ENCODE data around the gene CNTN1.

Gene CNTN1

DNA sequence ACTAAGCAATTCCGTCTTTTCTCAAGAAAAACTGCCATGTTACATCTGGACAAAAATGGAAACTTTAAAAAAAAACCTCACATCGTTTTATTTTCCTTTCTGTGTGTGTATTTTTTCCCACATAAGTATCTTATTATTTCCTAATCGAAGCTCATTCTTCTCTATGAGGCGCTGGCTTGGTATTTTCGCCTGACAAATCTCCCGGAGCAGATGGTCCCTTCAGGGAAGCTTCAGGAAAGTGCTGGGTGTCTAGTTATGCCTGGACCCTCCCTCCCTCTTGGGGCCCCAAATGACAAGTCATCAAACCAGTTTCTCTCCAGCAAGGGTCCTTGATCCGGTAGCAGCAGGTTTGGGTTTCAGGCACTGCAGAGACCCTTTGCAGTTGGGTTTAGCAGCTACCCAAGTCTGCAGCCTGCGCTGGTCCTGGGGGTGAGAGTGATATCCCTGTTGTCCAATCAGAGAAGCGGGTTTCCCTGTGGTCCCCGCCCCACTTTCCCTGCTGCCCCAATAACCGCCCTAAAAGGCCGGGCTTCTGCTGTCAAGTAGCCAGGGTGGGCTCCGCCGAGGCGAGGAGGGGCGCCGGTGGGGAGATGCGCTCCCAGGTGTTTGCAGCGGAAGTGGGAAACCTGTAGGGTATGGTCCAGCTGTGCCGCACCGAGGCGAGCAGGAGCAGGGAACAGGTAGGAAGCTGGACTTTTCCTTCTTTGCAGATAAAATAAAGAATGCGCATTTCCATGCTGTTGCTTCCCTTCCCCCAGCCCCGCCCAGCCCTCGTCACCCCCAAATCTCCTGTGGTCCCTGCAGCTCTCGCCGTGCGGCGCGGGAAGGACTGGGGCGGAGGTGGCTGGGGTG is at the start of gene CNTN1:
CNTN1 (plus strand) TSS at position 527 of the 852 bp plus-strand sequence.
- DNase-seq (ENCODE audit: low read depth in 3 of 3), result no peak

GRCh38 chr12:40643506-40643905 is 48.7 kb upstream of the CNTN1 start:
- DNase-seq (ENCODE audit: low read depth in 3 of 3), result no peak

- no peak for DNase-seq (ENCODE audit: low read depth in 3 of 3)
Measured at GRCh38 chr12:40643976-40644375, 48.3 kb upstream of the CNTN1 start.

DNA sequence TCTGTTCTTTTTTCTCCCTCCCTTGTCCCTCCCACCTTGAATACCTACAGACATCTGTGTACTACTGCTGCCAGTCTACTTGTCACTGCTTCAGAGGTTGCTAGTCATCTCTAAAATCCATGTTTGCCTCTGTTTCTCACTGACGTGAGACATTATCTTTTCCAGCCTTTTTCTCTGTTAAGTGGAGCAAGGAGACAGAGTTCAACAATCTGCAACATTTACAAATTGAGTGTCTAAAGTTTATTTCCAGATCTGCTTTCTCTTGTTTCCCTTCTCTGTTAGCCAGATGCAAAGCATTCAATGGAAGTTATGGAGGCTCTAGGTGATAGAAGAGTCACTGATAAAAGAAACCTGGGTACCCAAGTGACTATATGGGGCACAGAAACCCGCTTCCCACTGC is 47.5 kb upstream of the CNTN1 start:
- DNase-seq (ENCODE audit: low read depth in 3 of 3), result no peak

GRCh38 chr12:40645361-40645760 is 46.9 kb upstream of the CNTN1 start:
- no peak for DNase-seq (ENCODE audit: low read depth in 3 of 3)

DNA sequence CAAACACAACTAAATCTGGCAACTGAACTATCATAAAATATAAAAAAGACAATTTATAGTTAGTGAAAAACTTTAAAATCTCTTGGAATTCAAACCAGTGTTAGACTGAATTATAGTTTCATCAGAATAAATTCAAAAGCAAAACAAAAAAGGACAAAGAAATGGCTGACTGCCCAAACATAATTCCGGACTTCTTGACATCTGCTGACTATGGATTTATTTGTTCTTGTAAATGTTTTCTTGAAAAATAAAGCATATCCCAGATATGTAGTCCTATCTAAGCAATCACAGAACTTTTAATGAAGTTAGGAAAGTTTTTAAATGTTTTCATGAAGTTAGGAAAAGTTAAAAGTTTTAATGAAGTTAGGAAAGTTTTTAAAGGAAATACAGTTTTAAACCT is 45.8 kb upstream of the CNTN1 start:
- DNase-seq (ENCODE audit: low read depth in 3 of 3), result no peak

DNA sequence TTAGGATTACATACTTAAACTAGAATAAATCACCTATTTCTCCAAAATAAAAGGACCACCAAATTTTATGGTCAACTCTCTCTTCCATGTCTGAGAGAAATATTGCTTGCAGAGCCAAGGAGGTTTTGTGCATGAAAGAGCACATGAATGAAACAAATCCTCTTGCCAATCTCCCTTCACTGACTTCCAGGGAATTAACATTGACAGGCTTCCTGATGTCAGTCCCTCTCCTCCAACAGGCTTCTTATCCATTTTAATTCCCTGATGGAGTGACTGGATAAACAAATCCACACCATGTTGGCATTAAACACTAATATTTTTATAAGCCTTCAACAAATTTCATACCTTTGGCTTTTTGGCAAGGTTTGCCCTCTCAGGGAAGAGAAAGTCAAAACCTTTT is 45.3 kb upstream of the CNTN1 start:
- no peak for DNase-seq (ENCODE audit: low read depth in 3 of 3)

GRCh38 chr12:40647651-40648050 is 44.6 kb upstream of the CNTN1 start:
- no peak for DNase-seq (ENCODE audit: low read depth in 3 of 3)

DNA sequence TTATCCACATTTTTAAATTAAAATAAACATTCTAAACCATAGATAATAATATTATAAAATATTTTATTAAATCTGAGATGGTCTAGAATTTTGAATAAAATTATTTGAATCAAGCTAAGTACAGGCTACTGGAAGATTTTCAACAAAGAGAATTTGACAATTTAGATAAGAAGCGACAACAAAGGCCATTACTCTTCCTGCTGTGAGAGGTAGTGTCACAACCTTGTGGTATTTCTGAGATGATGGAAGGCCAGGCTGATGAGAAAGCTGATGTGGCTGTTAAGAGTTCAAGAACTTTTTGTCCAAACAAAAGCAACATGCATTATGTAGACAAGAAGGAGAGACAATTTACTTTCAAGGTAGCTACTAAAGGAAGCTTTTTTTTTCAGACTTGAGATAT is 43.7 kb upstream of the CNTN1 start:
- DNase-seq (ENCODE audit: low read depth in 3 of 3), result no peak

- no peak for DNase-seq (ENCODE audit: low read depth in 3 of 3)
Measured at GRCh38 chr12:40650038-40650704, 42.1 kb upstream of the CNTN1 start.

- no peak for DNase-seq (ENCODE audit: low read depth in 3 of 3)
Measured at GRCh38 chr12:40655451-40655850, 36.8 kb upstream of the CNTN1 start.

- no peak for DNase-seq (ENCODE audit: low read depth in 3 of 3)
Measured at GRCh38 chr12:40662366-40662765, 29.9 kb upstream of the CNTN1 start.

- no peak for DNase-seq (ENCODE audit: low read depth in 3 of 3)
Measured at GRCh38 chr12:40663781-40664180, 28.5 kb upstream of the CNTN1 start.

DNA sequence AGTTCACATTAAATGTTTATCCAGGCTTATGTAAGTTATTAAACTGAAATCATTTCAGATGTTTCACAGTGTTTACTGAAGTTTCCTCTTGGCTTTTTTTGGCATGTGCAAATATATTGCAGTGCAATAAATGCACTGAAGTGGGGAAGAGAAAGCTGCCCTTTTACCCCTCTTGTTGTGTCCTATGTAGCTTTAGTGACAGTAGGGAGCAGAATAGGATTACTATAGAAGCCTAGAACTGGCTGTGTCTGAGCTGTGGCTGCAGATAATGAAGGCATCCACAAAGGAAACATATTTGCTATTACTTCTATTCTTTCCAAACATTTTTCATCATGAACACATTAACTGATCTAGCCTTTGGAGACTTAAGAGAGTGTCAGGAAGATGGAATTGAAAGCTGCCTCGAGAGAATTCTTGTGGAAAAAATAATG is 24.1 kb upstream of the CNTN1 start:
- no peak for DNase-seq (ENCODE audit: low read depth in 3 of 3)

- no peak for DNase-seq (ENCODE audit: low read depth in 3 of 3)
Measured at GRCh38 chr12:40672741-40673271, 19.4 kb upstream of the CNTN1 start.

DNA sequence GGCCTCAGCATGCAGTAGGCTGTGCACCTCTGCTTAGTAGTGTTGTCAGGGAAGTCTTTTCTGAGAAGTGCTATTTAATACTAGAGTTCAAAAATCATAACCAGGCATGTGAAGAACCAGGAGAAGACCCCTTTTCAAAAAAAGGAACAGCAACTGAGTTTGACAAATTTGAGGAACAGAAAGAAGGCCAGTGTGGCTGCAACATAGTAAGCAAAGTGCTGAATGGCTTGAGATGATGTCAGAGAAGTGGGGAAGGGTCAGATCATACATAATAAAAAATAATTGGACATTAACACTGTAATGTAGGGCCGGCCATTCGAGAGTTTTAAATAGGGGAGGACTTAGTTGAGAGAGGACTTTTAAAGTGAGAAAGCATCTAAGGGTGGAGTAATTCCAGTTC is 11.1 kb upstream of the CNTN1 start:
- DNase-seq (ENCODE audit: low read depth in 3 of 3), result no peak

GRCh38 chr12:40684986-40685385 is 7.3 kb upstream of the CNTN1 start:
- DNase-seq (ENCODE audit: low read depth in 3 of 3), result no peak

DNA sequence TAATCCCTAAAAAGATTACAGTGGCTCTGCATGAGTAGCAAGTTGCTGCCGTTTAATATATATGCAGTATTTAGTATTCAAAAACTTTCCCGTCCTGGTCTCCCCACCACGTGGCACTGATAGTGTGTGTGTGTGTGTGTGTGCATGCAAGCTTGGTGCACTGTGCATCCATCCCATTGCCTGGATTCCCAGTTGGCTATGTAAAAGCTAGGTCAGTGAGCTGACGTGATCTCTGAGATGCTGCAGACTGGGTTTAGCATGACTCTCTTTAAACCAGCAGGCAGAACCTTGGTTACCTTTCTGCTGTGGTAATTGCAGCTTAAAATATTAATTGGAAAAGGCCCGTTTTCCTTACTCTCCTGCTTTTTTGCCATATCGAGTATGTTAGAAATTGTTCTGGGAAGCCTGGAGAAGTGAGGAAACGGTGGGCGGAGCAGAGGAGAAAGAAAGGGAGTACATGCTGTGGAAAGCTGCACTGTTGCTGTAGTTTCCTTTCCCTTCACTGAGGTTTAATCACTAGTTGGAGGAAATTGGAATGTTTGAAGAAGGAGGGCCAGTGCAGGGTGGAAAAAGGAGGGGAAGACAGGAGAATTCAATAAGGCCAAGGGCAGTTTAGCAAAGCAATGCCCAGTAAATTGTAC is 4.0 kb upstream of the CNTN1 start:
- no peak for DNase-seq (ENCODE audit: low read depth in 3 of 3)

DNA sequence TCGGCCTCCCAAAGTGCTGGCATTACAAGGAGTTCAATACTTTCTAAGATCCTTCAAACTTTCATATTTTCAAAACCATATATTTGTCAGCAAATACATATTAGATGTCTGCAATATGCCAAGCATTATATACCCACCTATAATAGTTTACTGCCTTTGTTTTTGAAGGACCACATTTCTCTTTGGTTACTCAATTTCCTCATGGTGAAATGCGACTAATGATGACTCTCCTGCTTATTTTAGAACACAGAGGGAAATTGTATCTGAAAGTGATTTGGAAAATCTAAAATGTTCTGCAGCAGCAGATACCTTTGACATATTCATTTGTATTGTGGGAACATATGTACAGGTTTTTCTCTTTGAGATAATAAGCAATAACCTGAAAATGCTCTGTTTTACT is 2.7 kb upstream of the CNTN1 start:
- no peak for DNase-seq (ENCODE audit: low read depth in 3 of 3)

- no peak for DNase-seq (ENCODE audit: low read depth in 3 of 3)
Measured at GRCh38 chr12:40692765-40693206, 547 bp downstream of the CNTN1 start.

DNA sequence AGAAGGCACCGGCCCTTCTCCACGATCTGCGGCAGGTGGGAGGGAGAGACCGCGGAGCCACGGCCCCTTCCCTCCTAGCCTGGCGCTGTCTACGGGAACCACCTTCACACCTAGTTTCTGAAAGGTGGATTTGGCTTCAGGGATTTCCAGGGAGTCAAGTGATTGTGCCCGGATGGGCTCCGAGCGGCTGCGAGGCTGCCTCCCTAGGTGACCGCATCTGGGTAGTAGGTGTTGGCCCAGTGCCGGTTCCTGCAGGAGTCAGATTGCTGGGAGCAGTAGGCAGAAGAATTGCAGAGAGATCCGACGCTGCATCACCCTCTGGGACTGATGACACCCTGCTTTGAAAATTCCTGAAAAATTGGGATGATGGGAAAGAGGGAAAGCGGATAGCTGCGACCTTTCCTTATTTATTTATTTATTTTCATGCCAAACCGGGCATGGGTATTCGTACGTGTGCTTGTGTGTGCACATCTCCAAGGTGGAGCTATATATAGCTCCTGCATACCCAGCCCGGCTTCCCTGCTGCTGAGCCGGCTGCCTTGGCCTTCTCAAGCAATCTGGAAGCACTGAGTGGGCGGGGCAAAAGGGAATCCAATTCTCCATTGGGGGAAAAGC is 1.1 kb downstream of the CNTN1 start:
- DNase-seq (ENCODE audit: low read depth in 3 of 3), result no peak

Measured in stimulated activated CD4-positive, alpha-beta T cell treated with anti-CD3 and anti-CD28 coated beads, TNF-alpha, amount 100 ng/mL, for 48 hours (primary cell).